ENCODE measurements around the gene HPX.

HPX gene

GRCh38 chr11:6443269-6444003, 2.6 kb upstream of the HPX start:
- H3K9ac ChIP-seq (ENCODE audit: low read depth, low read length) = no peak overlapping the region
- no peak overlapping the region for H3K4me2 ChIP-seq (ENCODE audit: insufficient read depth, low read length)
- 0 out of 2 replicates have a peak, but pooled peaks cover 3% of the 10 kb centered on the region for H3K4me1 ChIP-seq (ENCODE audit: insufficient read depth, low read length)
- H3K9me3 ChIP-seq (ENCODE audit: insufficient read depth, low read length, severe bottlenecking) = no peaks in the 10 kb centered on the region
- no peaks in the 10 kb centered on the region for H3K36me3 ChIP-seq (ENCODE audit: insufficient read depth, low read length)
- TF ChIP-seq EZH2 (IDR thresholded peaks at IDR 0.05; ENCODE audit: borderline replicate concordance, low read depth, low read length, severe bottlenecking) = no peak
- TF ChIP-seq CTCF (IDR thresholded peaks at IDR 0.05; ENCODE audit: borderline replicate concordance, extremely low read depth, low read length, poor library complexity, severe bottlenecking) = peak; percentile 93
- H3K27me3 ChIP-seq (ENCODE audit: insufficient read depth, low read length, poor library complexity) = no peaks in the 10 kb centered on the region
- DNase-seq (peak; percentile 67), ATAC-seq (ENCODE audit: insufficient read depth, low read depth) (peak; percentile 94)
- H3K79me2 ChIP-seq (ENCODE audit: insufficient read depth, low read length) = no peaks in the 10 kb centered on the region
- no peak overlapping the region for H3K4me3 ChIP-seq (ENCODE audit: low read depth in 1 of 2, low read length in 2 of 2)
- no peaks in the 10 kb centered on the region for H4K20me1 ChIP-seq (ENCODE audit: insufficient read depth, low read length)
- no peak overlapping the region for H3K27ac ChIP-seq (ENCODE audit: low read length)
- no peak overlapping the region for H2AFZ ChIP-seq (ENCODE audit: low read depth, low read length)

GRCh38 chr11:6442441-6442840, 1.7 kb upstream of the HPX start:
- H3K9me3 ChIP-seq (ENCODE audit: insufficient read depth, low read length, severe bottlenecking) = no peaks in the 10 kb centered on the region
- no peak for ATAC-seq (ENCODE audit: insufficient read depth, low read depth)

GRCh38 chr11:6438979-6439571, 1.7 kb downstream of the HPX start:
- 0 out of 2 replicates have a peak, but pooled peaks cover 3% of the 10 kb centered on the region for H3K4me1 ChIP-seq (ENCODE audit: insufficient read depth, low read length)
- TF ChIP-seq CTCF (IDR thresholded peaks at IDR 0.05; ENCODE audit: borderline replicate concordance, extremely low read depth, low read length, poor library complexity, severe bottlenecking) (peak; percentile 78), EZH2 (IDR thresholded peaks at IDR 0.05; ENCODE audit: borderline replicate concordance, low read depth, low read length, severe bottlenecking) (no peak)
- H3K27ac ChIP-seq (ENCODE audit: low read length) = no peak overlapping the region
- ATAC-seq (ENCODE audit: insufficient read depth, low read depth) = peak; percentile 63; the same call in 2 of the 3 replicates
- no peak overlapping the region for H3K9ac ChIP-seq (ENCODE audit: low read depth, low read length)
- no peak overlapping the region for H3K4me2 ChIP-seq (ENCODE audit: insufficient read depth, low read length)
- H2AFZ ChIP-seq (ENCODE audit: low read depth, low read length) = peak overlapping the region; percentile 59
- H3K4me3 ChIP-seq (ENCODE audit: low read depth in 1 of 2, low read length in 2 of 2) = no peak overlapping the region
- no peaks in the 10 kb centered on the region for H3K9me3 ChIP-seq (ENCODE audit: insufficient read depth, low read length, severe bottlenecking)
- H4K20me1 ChIP-seq (ENCODE audit: insufficient read depth, low read length) = no peaks in the 10 kb centered on the region
- H3K79me2 ChIP-seq (ENCODE audit: insufficient read depth, low read length) = no peaks in the 10 kb centered on the region
- DNase-seq = peak; percentile 52
- no peaks in the 10 kb centered on the region for H3K36me3 ChIP-seq (ENCODE audit: insufficient read depth, low read length)
- H3K27me3 ChIP-seq (ENCODE audit: insufficient read depth, low read length, poor library complexity) = no peaks in the 10 kb centered on the region

More at GRCh38 chr11:6442441-6442840, 1.7 kb upstream of the HPX start:
- Histone ChIP-seq H2AFZ (ENCODE audit: low read depth, low read length) (no peak overlapping the region), H3K9ac (ENCODE audit: low read depth, low read length) (no peak overlapping the region), H3K4me2 (ENCODE audit: insufficient read depth, low read length) (no peak overlapping the region), H3K4me1 (ENCODE audit: insufficient read depth, low read length) (0 out of 2 replicates have a peak, but pooled peaks cover 3% of the 10 kb centered on the region), H4K20me1 (ENCODE audit: insufficient read depth, low read length) (no peaks in the 10 kb centered on the region), H3K27ac (ENCODE audit: low read length) (no peak overlapping the region), H3K27me3 (ENCODE audit: insufficient read depth, low read length, poor library complexity) (no peaks in the 10 kb centered on the region), H3K4me3 (ENCODE audit: low read depth in 1 of 2, low read length in 2 of 2) (no peak overlapping the region), H3K79me2 (ENCODE audit: insufficient read depth, low read length) (no peaks in the 10 kb centered on the region), H3K36me3 (ENCODE audit: insufficient read depth, low read length) (no peaks in the 10 kb centered on the region)
- TF ChIP-seq EZH2 (IDR thresholded peaks at IDR 0.05; ENCODE audit: borderline replicate concordance, low read depth, low read length, severe bottlenecking) (no peak), CTCF (IDR thresholded peaks at IDR 0.05; ENCODE audit: borderline replicate concordance, extremely low read depth, low read length, poor library complexity, severe bottlenecking) (no peak)
- DNase-seq = no peak

All from DND-41 (cell line).